Measurements from ENCODE around the gene BCAS1.
A peak's percentile ranks its signal among the peaks of the same experiment; 100 is the strongest.
"Not testable (repeated sequence)": the region's sequence is repeated elsewhere in the genome, so short reads cannot be mapped to it uniquely, and the experiment has no call there.

Gene BCAS1

GRCh38 chr20:53943522-53944291, 126.7 kb downstream of the BCAS1 start:
- no peak for DNase-seq (ENCODE audit: low read depth in 2 of 2)

- DNase-seq (ENCODE audit: low read depth in 2 of 2) = no peak
Observed at GRCh38 chr20:53942973-53943372, 127.4 kb downstream of the BCAS1 start.

DNA sequence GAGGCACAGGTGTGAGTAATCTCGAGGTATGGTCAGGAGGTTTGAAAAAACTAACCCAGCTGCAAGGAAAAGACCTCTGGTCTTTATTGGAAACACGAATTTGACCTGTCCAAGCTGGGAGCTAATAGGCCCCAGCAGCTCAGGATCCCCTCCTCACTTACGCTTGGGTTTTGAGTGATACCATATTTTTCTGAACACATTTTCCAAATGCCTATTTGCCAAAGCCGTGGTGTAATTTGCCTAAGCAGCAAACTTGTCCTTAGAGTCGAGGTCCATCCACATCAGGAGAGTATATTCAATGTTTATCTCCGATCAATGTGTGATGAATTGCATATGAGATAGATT, 128.0 kb downstream of the BCAS1 start:
- DNase-seq (ENCODE audit: low read depth in 2 of 2) = no peak

GRCh38 chr20:53941680-53942471, 128.5 kb downstream of the BCAS1 start:
- no peak for DNase-seq (ENCODE audit: low read depth in 2 of 2)

DNA sequence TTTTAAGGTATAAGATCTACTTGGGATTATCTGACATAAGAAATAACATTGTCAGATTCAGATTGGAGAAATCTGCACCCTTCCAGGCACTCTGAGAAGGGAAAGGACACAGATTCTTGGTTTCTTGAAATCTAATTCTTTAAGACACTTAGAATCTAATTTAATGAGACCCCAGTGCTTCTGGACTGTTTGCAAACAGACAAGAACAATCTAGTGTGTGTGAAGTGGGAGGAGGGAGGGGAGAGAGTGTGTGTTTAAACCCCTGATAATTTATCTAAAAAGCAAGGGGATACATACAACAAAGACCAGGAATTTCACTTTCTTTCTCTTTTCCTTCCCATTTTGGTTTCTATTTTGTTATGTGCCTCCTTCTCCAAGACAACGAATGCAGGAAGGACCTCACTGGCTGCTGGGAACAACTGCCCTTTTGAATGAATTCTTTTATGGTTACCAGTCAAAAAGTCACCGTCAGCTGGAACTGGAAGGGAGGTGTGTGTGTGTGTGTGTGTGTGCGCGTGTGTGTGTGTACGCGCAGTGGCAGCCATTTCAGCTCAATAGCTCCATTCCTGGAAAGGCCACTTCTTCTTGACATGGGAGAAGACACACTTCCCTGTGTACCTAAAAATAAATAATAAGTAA, 129.4 kb downstream of the BCAS1 start:
- DNase-seq (ENCODE audit: low read depth in 2 of 2) = no peak

DNA sequence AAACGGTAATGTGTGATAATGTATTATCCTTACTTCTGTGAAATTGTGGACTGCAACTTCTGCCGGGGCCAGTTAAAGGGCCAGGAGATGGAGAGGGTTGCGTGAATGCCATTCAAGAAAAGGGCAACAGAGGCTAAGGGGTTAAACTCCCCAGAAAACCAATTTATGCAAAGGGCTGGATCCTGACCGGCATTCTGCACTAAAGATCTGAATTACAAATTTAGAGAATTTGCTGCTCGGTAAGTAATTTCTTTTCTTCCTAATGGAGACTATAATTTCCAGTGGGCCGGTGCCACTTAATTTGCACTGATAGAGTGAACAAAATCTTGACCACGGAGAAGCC, 130.1 kb downstream of the BCAS1 start:
- no peak for DNase-seq (ENCODE audit: low read depth in 2 of 2)

DNA sequence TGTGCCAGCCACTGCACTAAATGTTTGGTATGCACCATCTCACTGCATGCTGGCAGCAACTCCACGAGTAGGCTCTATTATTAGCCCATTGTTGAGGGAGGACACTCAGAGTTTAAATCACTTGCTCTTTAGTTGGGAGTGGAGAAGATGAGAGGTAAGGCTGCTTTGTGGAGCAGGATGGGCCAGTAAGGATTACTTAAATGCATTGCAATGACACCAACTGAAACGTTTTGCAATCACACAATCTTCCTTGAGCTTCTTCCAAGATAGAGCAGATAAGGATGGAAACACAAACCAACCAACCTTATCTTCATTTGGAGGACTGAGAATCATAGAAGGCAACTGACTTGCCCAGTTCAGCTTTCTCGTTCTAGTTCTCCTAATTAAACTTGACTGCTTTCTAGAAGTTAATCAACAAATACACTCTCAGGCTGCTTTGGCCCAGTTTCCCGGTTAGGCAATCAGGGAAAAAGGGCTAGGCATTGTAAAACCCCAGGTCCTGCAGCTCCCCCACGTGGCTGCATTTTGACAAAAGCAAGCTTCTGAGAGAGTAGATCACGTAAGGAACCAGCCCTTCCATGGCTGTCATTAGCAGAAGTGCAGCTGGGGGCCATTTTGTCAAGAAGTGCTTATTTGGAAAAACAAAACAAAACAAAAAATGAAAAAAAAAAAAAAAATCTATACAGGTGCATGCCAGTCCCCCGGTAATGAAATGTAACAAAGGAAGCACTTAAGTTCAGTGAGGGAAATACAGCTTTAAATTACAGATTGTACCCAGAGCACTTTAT, 130.6 kb downstream of the BCAS1 start:
- DNase-seq (ENCODE audit: low read depth in 2 of 2) = peak; percentile 31 to 37

DNA sequence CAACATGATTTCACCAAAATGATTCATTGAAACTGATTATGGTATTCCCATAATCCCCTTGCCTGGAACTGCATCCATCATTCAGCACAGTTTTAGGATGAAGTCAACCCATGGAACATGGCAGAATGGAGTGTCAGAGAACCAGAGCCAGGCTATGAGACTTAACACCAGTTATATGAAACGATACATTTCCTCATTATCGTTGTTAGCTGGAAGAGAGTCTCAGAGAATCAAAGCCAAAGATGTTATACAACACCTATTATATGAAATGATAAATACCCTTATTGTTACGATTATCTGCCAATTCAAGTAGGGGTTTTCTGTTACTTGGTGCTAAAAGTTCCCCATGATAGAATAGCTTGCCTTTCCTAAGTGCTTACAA, 131.2 kb downstream of the BCAS1 start:
- DNase-seq (ENCODE audit: low read depth in 2 of 2) = no peak

DNA sequence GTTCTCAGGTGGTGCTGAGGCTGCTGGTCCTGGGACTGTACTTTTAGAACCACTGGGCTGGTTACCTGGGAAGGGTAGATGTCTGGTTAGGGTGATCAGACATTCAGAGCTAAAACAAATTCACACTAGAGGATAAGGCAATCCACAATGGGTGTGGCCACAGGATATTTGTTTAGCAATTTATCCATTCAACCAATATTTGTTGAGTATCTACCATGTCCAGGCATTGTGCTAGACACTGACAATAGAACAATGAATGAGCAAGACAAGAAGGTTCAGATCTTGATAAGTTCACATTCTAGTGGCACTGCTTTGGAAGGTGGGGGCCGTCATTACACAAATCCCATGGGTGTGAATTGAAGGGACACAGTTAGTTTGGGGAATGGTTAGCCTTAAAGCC, 131.7 kb downstream of the BCAS1 start:
- DNase-seq (ENCODE audit: low read depth in 2 of 2) = no peak

GRCh38 chr20:53937929-53938367, 132.4 kb downstream of the BCAS1 start:
- DNase-seq (ENCODE audit: low read depth in 2 of 2) = no peak

DNA sequence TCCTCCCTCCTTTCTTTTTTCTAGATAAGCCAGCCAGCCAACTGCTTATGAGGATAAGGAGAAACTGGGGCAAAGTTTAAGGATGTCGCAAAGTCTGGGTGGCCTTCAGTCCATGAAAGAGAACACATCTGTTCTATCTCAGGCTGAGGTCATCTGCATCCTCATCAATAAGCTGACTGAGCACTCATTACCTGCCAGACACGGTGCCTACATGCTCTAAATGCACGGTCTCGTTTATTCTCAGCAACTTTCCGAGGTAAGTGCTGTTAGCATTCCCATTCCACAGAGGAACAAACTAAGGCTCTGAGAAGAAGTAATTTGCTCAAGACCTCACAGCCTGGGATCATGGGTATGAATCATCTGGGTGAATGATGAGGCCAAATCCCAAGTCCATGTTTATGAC, 133.1 kb downstream of the BCAS1 start:
- DNase-seq (ENCODE audit: low read depth in 2 of 2) = no peak

DNA sequence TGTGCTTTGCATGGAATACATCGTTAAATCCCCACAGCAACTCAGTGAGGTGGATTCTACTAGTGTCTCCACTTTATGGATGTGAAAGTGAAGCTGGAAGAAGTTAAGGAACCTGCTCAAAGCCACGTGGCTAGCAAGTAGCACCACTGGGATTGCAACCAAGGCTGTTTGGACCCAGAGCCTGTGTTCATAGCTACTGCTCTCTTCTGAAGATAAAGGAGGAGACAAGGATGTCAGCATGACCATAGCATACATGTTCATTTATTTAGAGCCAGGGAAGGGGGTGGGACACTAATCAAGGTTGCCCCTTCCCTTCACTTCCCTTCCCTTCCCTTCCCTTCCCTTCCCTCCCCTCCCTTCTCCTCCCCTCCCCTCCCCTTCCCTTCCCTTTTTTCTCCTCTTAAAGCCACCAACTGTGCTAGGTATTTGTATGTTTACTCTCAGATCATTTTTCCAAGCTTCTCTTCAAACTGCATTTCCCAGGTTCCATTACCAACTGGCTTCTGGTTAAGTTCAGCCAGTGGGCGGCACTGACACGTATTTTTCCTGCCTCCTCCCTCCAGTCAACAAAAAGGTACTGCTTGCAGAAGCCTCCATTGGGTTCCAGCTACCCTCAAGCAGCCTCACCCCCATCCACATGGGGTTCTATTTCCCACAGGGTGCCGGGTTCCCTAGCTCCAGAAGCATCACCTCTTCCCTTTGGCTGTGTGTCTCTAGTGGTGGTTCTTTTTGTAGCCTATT, 134.9 kb downstream of the BCAS1 start:
- DNase-seq (ENCODE audit: low read depth in 2 of 2) = no peak

DNA sequence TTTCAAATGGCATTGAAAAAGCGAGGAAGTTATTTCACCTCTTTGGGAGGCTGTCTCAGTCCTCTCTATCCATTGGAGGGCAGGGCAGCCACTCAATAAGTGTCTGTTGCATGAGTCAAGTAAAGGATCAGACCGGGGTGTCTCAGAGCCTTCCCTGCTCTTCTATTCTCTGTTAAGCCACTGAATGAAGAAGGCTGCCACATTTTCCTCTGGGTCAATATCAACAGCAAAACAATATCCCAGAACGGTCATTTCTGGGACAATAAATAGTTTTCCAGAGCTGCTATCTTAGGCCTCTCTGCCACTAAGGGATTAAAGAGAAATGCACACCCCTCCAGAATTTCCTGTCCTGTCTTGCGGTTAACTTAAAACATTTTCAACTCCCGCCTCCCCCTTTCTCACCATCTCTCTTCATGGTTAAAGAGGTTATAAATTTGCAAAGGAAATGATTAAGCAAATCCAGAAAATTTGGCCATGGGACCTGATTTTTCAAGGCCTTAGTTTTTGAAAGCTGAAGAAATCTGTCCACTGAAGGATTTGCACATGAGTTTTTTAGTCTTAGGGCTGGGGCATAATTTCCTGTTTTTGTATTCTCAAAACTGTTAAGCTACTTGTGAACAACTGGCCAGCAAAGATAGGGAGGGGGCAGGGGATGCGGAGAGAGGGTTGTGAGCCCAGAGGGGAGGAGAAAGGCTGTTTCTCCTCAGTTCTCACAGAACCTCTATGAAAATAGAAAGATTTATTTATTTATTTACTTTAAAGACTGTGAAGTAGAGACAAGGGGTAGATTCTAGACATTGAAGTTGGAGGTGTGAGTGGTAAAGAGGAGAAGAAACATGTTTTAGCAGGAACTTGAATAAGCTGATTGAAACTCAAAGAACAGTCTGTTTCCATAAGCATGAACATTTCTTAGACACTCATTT, 135.7 kb downstream of the BCAS1 start:
- DNase-seq (ENCODE audit: low read depth in 2 of 2) = no peak

- DNase-seq (ENCODE audit: low read depth in 2 of 2) = no peak
Observed at GRCh38 chr20:53933232-53933846, 137.1 kb downstream of the BCAS1 start.

GRCh38 chr20:53932655-53933192, 137.7 kb downstream of the BCAS1 start:
- not testable (repeated sequence) for DNase-seq (ENCODE audit: low read depth in 2 of 2)

GRCh38 chr20:53931597-53931996, 138.8 kb downstream of the BCAS1 start:
- DNase-seq (ENCODE audit: low read depth in 2 of 2) = no peak

- no peak for DNase-seq (ENCODE audit: low read depth in 2 of 2)
Observed at GRCh38 chr20:53930651-53931504, 139.5 kb downstream of the BCAS1 start.

GRCh38 chr20:53929974-53930650, 140.3 kb downstream of the BCAS1 start:
- DNase-seq (ENCODE audit: low read depth in 2 of 2) = no peak
